ENCODE results near the gene MEF2A. TPM values are rescaled to one million over a fixed set of nuclear protein-coding genes. Genes with fewer than 3 reads are reported as not detected.

MEF2A gene
- total RNA-seq, 1 experiment from 2014 or later, result 19.6 TPM

- H3K9me3 Mint-ChIP-seq (ENCODE audit: unreplicated experiment), result no peaks in the 10 kb centered on the region
- no peak overlapping the region for H3K27ac Mint-ChIP-seq (ENCODE audit: unreplicated experiment)
- BruUV-seq (replicated peaks), result no TSS peak
- POLR2A ChIA-PET, result no interaction called here
- no peak for TF ChIP-seq CTCF (IDR thresholded peaks at IDR 0.05; ENCODE audit: insufficient read depth in 1 of 2, low read depth in 1 of 2, low read length in 1 of 2, severe bottlenecking in 1 of 2, unreplicated experiment in 1 of 2)
- H3K4me3 Mint-ChIP-seq (ENCODE audit: unreplicated experiment), result no peak overlapping the region
- no peak for DNase-seq
- intact Hi-C loops (cut with micrococcal nuclease; ENCODE audit: unreplicated experiment), result no loop called here
- H3K4me1 Mint-ChIP-seq (ENCODE audit: low read depth, unreplicated experiment), result no peaks in the 10 kb centered on the region
- Histone ChIP-seq H3K27me3 (replicated peaks; ENCODE audit: control insufficient read depth, insufficient read depth, low read length) (no peaks in the 10 kb centered on the region), H3K9me3 (no peaks in the 10 kb centered on the region), H3K4me1 (no peaks in the 10 kb centered on the region), H3K36me3 (ENCODE audit: control insufficient read depth, insufficient read depth, low read length) (no peaks in the 10 kb centered on the region), H3K4me3 (ENCODE audit: low read depth, low read length) (no peak overlapping the region)
- no peaks in the 10 kb centered on the region for H3K36me3 Mint-ChIP-seq (ENCODE audit: insufficient read depth, unreplicated experiment)
- CTCF ChIA-PET, result no interaction called here
- H3K27me3 Mint-ChIP-seq (ENCODE audit: insufficient read depth, unreplicated experiment), result no peaks in the 10 kb centered on the region
These were observed 176.1 kb downstream of the MEF2A start for GRCh38 chr15:99741835-99742234.

- no peaks in the 10 kb centered on the region for H3K27me3 ChIP-seq (replicated peaks; ENCODE audit: control insufficient read depth, insufficient read depth, low read length)
- ChIA-PET CTCF (no interaction called here), POLR2A (no interaction called here)
- no peak overlapping the region for H3K4me3 Mint-ChIP-seq (ENCODE audit: unreplicated experiment)
- no peak for TF ChIP-seq CTCF (IDR thresholded peaks at IDR 0.05; ENCODE audit: insufficient read depth in 1 of 2, low read depth in 1 of 2, low read length in 1 of 2, severe bottlenecking in 1 of 2, unreplicated experiment in 1 of 2)
- intact Hi-C loops (cut with micrococcal nuclease; ENCODE audit: unreplicated experiment), result no loop called here
- no peaks in the 10 kb centered on the region for H3K9me3 ChIP-seq
- no peaks in the 10 kb centered on the region for H3K4me1 Mint-ChIP-seq (ENCODE audit: low read depth, unreplicated experiment)
- BruUV-seq (replicated peaks), result no TSS peak
- no peak overlapping the region for H3K27ac Mint-ChIP-seq (ENCODE audit: unreplicated experiment)
- no peaks in the 10 kb centered on the region for H3K9me3 Mint-ChIP-seq (ENCODE audit: unreplicated experiment)
- DNase-seq, result no peak
- no peaks in the 10 kb centered on the region for H3K4me1 ChIP-seq
- H3K36me3 ChIP-seq (ENCODE audit: control insufficient read depth, insufficient read depth, low read length), result no peaks in the 10 kb centered on the region
- no peaks in the 10 kb centered on the region for H3K36me3 Mint-ChIP-seq (ENCODE audit: insufficient read depth, unreplicated experiment)
- no peak overlapping the region for H3K4me3 ChIP-seq (ENCODE audit: low read depth, low read length)
- no peaks in the 10 kb centered on the region for H3K27me3 Mint-ChIP-seq (ENCODE audit: insufficient read depth, unreplicated experiment)
These were observed 178.4 kb downstream of the MEF2A start for GRCh38 chr15:99744142-99744541.

DNA sequence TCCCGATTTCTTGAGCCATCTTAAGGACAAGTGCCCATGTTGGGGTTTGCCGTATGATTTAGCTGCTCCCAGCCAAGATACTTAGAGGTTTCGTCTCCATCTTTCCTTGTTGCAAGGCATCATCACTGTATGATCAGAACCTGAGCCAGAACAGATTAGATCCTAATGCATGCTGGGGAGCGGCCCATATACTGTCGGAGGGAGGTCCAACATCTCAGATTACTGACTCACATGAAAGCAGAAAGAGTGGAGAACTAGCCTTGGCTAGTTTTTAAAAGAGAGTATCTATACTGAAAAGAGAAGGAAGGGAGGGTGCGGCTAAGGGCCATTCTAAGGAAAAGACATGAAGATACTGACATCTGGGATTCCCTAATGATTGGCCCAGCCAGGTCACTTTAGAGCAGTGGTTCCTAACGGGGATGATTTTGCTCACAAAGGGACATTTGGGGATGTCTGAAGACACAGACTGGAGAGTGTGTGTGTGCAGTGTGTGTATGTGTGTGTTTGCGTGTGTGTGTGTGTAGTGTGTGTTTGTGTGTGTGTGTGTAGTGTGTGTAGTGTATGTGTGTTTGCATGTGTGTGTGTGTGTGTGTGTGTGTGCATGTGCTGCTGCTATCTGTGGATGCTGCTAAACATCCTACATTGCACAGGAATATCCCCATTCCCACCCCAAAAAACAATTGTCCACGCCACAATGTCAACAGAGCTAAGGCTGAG is 179.7 kb downstream of the MEF2A start:
- intact Hi-C loops (cut with micrococcal nuclease; ENCODE audit: unreplicated experiment), result no loop called here
- H3K4me1 Mint-ChIP-seq (ENCODE audit: low read depth, unreplicated experiment), result no peaks in the 10 kb centered on the region
- H3K27me3 ChIP-seq (replicated peaks; ENCODE audit: control insufficient read depth, insufficient read depth, low read length), result no peaks in the 10 kb centered on the region
- ChIA-PET POLR2A (no interaction called here), CTCF (no interaction called here)
- H3K36me3 ChIP-seq (ENCODE audit: control insufficient read depth, insufficient read depth, low read length), result no peaks in the 10 kb centered on the region
- no peak overlapping the region for H3K27ac Mint-ChIP-seq (ENCODE audit: unreplicated experiment)
- DNase-seq, result no peak
- no TSS peak for BruUV-seq (replicated peaks)
- H3K4me3 ChIP-seq (ENCODE audit: low read depth, low read length), result no peak overlapping the region
- no peaks in the 10 kb centered on the region for H3K9me3 Mint-ChIP-seq (ENCODE audit: unreplicated experiment)
- no peaks in the 10 kb centered on the region for H3K9me3 ChIP-seq
- no peak overlapping the region for H3K4me3 Mint-ChIP-seq (ENCODE audit: unreplicated experiment)
- no peaks in the 10 kb centered on the region for H3K36me3 Mint-ChIP-seq (ENCODE audit: insufficient read depth, unreplicated experiment)
- no peaks in the 10 kb centered on the region for H3K27me3 Mint-ChIP-seq (ENCODE audit: insufficient read depth, unreplicated experiment)
- H3K4me1 ChIP-seq, result no peaks in the 10 kb centered on the region
- TF ChIP-seq CTCF (IDR thresholded peaks at IDR 0.05; ENCODE audit: insufficient read depth in 1 of 2, low read depth in 1 of 2, low read length in 1 of 2, severe bottlenecking in 1 of 2, unreplicated experiment in 1 of 2), result no peak

All from Caco-2 (cell line).